ENCODE data around the gene MMP8. TPM values are rescaled to one million over a fixed set of nuclear protein-coding genes. Genes with fewer than 3 reads are reported as not detected.

The MMP8 gene
- total RNA-seq, 1 experiment from 2014 or later: not detected

- Histone ChIP-seq H3K27ac (ENCODE audit: low read depth, low read length) (no peak overlapping the region), H3K9ac (ENCODE audit: low read length) (no peak overlapping the region), H3K79me2 (ENCODE audit: insufficient read depth, low read length) (no peaks in the 10 kb centered on the region), H3K27me3 (ENCODE audit: insufficient read depth, low read length) (no peaks in the 10 kb centered on the region), H3K9me3 (ENCODE audit: control insufficient read depth in 1 of 2, insufficient read depth in 1 of 2, low read depth in 1 of 2, low read length in 2 of 2) (no peaks in the 10 kb centered on the region), H3K4me1 (ENCODE audit: control insufficient read depth in 1 of 2, insufficient read depth in 2 of 2, low read length in 2 of 2) (no peaks in the 10 kb centered on the region), H2AFZ (ENCODE audit: low read depth, low read length, poor library complexity, severe bottlenecking) (no peak overlapping the region), H3K4me3 (replicated peaks in 1 of 2; ENCODE audit: low read depth in 1 of 2, low read length in 2 of 2) (no peak overlapping the region), H4K20me1 (ENCODE audit: insufficient read depth) (no peaks in the 10 kb centered on the region), H3K36me3 (ENCODE audit: control insufficient read depth in 1 of 2, insufficient read depth in 2 of 2, low read length in 2 of 2) (no peaks in the 10 kb centered on the region), H3K4me2 (ENCODE audit: low read length) (no peak overlapping the region), H3K9me2 (ENCODE audit: insufficient read depth) (no peaks in the 10 kb centered on the region)
- ChIA-PET RAD21 (ENCODE audit: low non-redundant PET in 1 of 2, low total read pairs in 2 of 2, uncharacterized antibody in 2 of 2, unreplicated experiment in 2 of 2) (no interaction called here), POLR2A (no interaction called here), CTCF (interaction anchor here (1.0 kb wide), 1 partner anchor 19 kb away, joined by 5 read pairs; no protein-coding TSS in a partner anchor)
- ATAC-seq (no peak), DNase-seq (ENCODE audit: low read depth, low spot score) (no peak)
- intact Hi-C loops (cut with micrococcal nuclease): no loop called here
- no TSS peak for BruUV-seq (replicated peaks)
- TF ChIP-seq ZNF274 (IDR thresholded peaks at IDR 0.05; ENCODE audit: low read depth, low read length) (no peak), EZH2 (IDR thresholded peaks at IDR 0.05) (no peak), SIN3A (IDR thresholded peaks at IDR 0.05; ENCODE audit: low read depth) (no peak), REST (IDR thresholded peaks at IDR 0.05; ENCODE audit: low read depth) (no peak), ZBTB33 (IDR thresholded peaks at IDR 0.05; ENCODE audit: extremely low read depth, insufficient replicate concordance, low read length) (no peak), POLR2A (IDR thresholded peaks at IDR 0.05; ENCODE audit: borderline replicate concordance, extremely low read depth, insufficient read depth, insufficient read length) (no peak), RAD21 (IDR thresholded peaks at IDR 0.05; ENCODE audit: low read depth) (no peak), MAX (IDR thresholded peaks at IDR 0.05) (no peak), POLR2AphosphoS5 (IDR thresholded peaks at IDR 0.05; ENCODE audit: low read depth, low read length) (no peak), SRF (IDR thresholded peaks at IDR 0.05; ENCODE audit: low read depth) (no peak), CEBPB (IDR thresholded peaks at IDR 0.05; ENCODE audit: low read depth) (no peak), FOSL1 (IDR thresholded peaks at IDR 0.05; ENCODE audit: low read depth) (no peak), ZFX (IDR thresholded peaks at IDR 0.05) (no peak), CTCF (IDR thresholded peaks at IDR 0.05 in 2 of 3, conservative IDR thresholded peaks at IDR 0.05 in 1 of 3; ENCODE audit: borderline replicate concordance in 1 of 3, insufficient read depth in 1 of 3, low read depth in 2 of 3, low read length in 2 of 3) (no peak)
These were observed 39.4 kb downstream of the MMP8 start for GRCh38 chr11:102685338-102685737.

Data from HCT116 (cell line).